HG02798 (cell line): ENCODE results near the gene GOLM1.
"Not testable (repeated sequence)": the region's sequence is repeated elsewhere in the genome, so short reads cannot be mapped to it uniquely, and the experiment has no call there.

Source experiments
- ATAC-seq: cut with Tn5 transposase; IDR thresholded peaks from one replicate; pipeline ENCODE4 v1.9.1; 2021; ENCODE audit warnings: mild to moderate bottlenecking; ENCODE audit not compliant: unreplicated experiment, poor library complexity

The GOLM1 gene, protein sequence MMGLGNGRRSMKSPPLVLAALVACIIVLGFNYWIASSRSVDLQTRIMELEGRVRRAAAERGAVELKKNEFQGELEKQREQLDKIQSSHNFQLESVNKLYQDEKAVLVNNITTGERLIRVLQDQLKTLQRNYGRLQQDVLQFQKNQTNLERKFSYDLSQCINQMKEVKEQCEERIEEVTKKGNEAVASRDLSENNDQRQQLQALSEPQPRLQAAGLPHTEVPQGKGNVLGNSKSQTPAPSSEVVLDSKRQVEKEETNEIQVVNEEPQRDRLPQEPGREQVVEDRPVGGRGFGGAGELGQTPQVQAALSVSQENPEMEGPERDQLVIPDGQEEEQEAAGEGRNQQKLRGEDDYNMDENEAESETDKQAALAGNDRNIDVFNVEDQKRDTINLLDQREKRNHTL

DNA sequence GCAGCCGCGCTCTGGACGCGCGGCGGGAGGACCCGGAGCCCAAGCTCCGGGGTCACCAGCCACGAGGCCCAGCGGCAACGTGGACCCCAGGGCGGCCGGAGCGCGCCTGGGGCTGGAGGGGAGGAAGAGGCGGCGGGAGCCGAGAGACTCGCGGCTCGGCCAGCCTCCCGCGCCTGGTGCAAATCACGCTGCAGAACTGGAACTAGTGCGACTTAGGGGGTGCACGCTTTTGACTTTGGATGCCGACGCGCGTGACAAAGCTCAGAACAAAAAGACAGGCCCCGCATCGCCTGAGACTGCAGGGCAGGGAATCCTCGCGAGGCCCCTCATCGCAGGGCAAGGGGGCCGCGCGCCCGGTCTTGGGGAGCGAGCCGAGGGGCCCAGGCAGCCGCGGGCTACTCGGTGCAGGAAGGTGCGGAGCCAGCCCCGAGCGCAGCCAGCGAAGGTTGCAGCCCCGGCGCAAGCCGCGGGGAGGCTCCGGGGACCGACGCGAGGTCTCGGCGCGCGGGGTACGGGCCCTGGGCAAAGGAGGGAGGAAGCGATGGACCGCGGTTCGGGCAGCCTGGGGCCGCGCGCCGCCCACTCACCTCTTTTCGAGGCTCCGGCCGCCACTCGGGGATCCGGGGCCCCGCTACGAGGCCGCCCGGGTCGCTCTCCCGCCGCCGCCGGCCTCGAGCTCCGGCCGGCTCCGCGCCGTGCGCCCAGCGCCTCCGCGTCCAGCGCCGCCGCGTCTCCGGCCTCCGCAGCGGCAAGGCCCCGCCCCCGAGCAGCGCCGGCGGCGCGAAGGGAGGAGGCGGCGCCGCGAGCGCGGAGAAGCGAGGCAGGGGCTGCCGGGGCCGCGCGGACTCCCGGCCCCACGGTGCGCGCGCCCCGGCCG lies at the start of gene GOLM1:
Gene GOLM1, minus strand, starts transcription at position 735 of the 877 bp plus-strand sequence. CDS start 20,238 bp downstream, outside the sequence.
- ATAC-seq, result peak; percentile 81

DNA sequence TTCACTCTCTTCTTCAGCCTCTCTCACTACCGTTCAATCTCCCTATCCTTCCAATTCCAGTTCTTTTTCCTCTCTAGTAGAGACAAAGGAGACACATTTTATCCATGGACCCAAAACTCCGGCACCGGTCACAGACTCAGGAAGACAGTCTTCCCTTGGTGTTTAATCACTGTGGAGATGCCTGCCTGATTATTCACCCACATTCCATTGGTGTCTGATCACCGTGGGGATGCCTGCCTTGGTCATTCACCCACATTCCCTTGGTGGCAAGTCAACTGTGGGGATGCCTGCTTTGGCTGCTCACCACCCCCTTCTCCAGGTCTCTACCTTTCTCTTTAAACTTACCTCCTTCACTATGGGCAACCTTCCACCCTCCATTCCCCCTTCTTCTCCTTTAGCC lies 47.3 kb upstream of the GOLM1 start:
- ATAC-seq, result not testable (repeated sequence)

- not testable (repeated sequence) for ATAC-seq
These were observed 46.6 kb upstream of the GOLM1 start for GRCh38 chr9:86145960-86146359.

GRCh38 chr9:86142973-86143372 lies 43.6 kb upstream of the GOLM1 start:
- no peak for ATAC-seq

DNA sequence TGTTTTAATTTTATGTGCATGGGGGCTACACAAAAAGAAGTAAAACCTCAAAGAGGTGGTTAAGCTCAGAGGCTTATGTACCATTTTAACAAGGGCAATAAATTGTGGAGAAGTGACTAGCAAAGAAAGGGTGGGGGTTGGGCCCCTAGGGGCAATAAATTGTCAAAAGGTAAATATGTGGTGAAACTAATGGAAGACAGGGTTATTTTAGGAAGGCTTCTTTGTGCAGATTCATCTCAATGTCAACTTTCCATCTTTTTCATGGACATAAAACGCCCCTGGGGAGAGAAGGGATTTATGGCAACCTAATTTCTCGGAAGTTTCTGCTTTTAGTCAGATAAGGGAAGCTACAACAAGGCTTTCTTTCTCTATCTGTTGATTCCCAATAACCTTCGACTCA lies 42.5 kb upstream of the GOLM1 start:
- no peak for ATAC-seq

DNA sequence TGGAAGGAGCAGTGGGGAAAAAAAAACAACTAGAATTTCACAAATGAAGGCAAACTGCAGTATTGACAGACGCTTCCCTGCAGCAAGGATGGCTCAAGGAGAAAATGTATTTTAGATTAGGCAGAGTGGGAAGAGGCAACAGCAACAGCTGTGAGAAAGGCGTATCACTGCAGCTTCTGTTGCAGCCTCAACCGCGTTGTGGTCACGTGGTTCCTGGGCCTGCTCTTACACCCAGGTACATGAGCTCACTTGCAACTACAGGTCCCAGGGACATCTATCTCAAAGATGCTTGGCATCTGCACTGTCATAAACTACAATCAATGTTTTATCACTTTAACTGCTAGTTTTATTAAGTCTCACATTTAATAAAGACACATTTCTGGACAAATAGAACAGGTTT lies 36.0 kb upstream of the GOLM1 start:
- ATAC-seq, result no peak

DNA sequence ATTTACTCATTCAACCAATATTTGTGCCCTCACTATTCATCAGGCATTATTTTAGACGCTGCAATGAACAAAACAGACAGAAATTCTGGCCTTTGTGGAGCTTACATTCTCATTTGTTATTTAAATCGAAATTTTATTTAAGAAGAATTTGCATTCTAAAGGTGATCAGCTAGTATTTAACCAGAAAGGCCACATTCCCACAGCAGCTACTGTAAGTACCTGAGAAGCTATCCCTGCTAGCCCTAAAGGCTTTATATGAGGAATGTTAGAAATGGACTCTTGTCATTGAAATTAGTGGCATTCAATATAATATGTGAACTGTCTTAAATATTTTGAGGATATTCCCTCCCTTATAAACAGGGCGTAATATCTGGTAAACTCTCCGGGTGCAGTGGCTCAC lies 35.0 kb upstream of the GOLM1 start:
- ATAC-seq, result no peak

- no peak for ATAC-seq
These were observed 29.0 kb upstream of the GOLM1 start for GRCh38 chr9:86128235-86128822.

- ATAC-seq, result no peak
These were observed 27.9 kb upstream of the GOLM1 start for GRCh38 chr9:86126998-86127972.

- no peak for ATAC-seq
These were observed 23.0 kb upstream of the GOLM1 start for GRCh38 chr9:86122311-86122710.

DNA sequence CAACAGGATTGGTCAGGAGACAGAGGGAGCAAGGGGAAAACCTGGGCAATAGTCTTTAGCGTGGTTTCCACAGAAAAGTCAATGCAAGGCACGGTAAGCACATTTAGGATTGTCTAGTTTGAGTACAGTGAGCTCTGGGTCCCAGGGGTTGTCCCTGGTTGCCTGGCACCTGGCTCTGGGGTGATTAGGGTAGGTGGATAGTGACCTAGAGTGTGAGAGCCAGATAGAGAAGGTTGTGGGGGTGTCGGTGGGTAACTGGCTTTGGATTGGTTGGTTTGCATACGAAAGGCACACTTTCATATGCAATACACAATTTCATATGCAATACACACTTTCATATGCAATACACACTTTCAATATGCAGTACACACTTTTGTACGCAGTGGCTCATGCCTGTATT lies 20.1 kb upstream of the GOLM1 start:
- no peak for ATAC-seq

- no peak for ATAC-seq
These were observed 17.1 kb upstream of the GOLM1 start for GRCh38 chr9:86116425-86116824.

- no peak for ATAC-seq
These were observed 16.5 kb upstream of the GOLM1 start for GRCh38 chr9:86115886-86116285.

DNA sequence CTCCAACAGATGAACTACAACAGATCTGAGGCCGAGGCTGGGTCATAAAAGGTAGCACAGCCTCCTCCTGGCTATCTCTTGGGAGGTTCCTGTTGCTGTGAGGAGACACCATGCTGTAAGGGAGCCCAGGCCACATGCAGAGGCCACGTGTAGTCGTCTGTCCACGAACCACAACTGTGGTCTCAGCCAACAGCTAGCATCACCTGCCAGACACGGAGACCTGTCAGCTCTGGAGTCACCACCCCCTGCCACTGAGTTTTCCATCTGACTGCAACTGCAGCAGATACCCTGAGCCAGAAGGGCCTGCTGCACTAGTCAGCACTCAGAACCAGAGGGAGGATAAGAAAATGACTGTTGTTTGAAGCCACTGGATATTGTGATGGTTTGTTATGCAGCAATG lies 12.7 kb upstream of the GOLM1 start:
- no peak for ATAC-seq

GRCh38 chr9:86102626-86103025 lies 3.3 kb upstream of the GOLM1 start:
- ATAC-seq, result no peak

DNA sequence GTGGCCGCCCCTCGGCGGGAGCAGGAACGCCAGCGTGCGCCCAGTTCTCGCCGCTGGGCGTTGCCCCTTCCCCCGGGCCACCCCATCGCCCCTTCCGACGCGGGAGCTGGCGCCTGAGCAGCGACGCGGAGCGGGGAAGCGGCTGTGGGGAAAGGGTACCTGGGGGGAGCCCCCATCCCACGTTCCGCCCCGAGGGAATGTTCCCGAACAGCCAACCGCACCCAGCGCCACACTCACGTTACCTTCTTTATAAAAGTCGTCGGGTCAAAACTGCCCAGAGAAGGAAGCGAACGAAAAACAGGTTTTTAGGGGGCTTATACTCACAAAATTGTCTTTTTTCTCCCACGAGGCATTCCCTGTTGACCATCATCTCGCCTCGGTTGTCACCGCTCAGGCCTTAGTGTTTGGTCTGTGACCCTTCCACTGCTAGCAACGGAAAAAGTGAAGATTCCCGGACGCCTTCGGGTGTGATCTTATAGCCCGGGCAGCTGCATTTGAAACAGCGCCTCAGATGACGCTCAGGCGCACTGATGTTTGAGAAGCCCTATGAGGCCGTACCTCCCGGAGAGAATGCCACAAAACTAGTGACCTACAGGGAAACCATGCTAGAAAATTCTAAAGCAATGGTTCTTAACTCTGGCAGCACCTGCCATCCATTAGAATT lies 475 bp upstream of the GOLM1 start:
- ATAC-seq, result peak; percentile 29

- no peak for ATAC-seq
These were observed 1.7 kb downstream of the GOLM1 start for GRCh38 chr9:86097510-86098224.

- no peak for ATAC-seq
These were observed 3.0 kb downstream of the GOLM1 start for GRCh38 chr9:86096386-86096785.
